ENCODE results near the gene PCIF1.
A peak's percentile ranks its signal among the peaks of the same experiment; 100 is the strongest.
"Not testable (repeated sequence)": the region's sequence is repeated elsewhere in the genome, so short reads cannot be mapped to it uniquely, and the experiment has no call there.

PCIF1 gene

DNA sequence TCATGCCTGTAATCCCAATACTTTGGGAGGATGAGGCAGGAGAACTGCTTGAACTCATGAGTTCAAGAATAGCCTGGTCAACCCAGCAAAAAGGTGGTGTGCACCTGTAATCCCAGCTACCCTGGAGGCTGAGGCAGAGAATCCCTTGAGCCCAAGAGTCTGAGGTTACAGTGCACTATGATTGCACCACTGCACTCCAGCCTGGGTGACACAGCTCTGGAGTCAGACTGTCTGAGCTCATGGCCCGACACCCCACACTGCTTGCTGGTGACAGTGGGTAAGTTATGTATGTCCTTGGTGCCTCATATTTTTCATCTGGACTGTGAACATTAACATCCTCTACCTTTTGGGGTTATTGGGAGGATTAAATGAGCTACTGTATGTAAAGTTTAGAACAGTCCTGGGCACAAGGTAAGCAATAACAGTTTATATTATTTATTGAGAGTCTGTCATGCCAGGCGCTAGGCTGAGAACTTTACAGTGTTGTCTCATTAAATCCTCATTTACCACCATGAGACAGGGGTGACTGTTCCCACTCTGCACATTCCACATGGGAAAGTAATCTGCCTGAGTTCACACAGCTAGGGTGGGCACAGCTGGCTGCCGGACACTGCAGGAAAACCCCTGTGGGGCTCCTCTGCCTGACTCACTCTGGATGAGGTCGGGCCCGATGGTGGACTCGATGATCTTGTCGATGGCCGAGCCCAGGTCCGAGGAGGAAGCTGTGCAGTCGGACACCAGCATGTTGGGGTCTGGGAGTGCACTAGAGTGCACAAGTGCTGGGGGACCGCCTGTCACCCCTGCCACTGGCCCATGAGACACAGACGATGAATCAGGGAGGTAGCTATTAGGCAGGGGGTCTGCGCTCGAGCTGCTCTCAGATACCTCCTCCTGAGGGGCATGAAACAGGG lies 34.6 kb downstream of the PCIF1 start:
- no peak for DNase-seq

DNA sequence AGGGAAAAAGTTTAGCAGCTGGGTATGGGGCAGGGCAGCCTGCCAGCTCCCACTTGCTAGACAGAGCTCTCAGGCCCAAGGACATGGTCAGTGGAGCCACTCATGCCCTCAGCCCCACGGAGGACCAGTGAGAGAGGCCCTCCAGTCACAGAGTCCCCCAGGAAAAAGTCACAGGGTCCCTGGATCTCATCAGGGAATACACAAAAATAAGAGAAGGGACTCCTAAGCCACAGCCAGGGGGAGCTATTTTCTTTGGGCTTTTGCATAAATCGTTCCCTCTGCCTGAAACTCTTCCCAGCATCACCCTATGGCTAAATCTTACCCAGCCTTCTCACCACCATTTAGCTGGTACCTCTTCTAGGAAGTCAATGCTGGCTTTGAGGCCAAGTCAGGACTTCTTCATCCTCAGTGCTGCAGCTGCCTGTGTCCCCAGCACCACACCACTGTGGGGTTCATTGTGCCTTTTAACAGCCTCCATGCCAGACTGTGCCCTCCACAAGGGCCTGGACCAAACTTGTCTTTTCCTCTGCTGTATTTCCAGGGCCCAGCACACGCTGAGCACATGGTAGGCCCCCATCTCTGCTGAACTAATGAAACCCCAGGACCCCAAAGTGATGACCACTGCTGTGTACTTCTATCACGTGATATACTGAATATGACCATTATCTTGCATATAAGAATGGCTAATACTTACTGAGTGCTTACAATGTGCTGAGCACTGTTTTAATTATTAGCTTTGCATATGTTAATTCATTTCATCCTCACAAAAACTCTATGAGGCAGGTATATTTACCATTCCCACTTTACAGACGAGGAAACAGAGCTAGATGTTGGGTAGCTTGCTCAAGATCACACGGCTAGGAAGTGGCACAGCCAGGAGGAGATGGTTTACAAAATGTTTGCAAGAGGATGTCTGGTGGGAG lies 35.5 kb downstream of the PCIF1 start:
- no peak for DNase-seq

DNA sequence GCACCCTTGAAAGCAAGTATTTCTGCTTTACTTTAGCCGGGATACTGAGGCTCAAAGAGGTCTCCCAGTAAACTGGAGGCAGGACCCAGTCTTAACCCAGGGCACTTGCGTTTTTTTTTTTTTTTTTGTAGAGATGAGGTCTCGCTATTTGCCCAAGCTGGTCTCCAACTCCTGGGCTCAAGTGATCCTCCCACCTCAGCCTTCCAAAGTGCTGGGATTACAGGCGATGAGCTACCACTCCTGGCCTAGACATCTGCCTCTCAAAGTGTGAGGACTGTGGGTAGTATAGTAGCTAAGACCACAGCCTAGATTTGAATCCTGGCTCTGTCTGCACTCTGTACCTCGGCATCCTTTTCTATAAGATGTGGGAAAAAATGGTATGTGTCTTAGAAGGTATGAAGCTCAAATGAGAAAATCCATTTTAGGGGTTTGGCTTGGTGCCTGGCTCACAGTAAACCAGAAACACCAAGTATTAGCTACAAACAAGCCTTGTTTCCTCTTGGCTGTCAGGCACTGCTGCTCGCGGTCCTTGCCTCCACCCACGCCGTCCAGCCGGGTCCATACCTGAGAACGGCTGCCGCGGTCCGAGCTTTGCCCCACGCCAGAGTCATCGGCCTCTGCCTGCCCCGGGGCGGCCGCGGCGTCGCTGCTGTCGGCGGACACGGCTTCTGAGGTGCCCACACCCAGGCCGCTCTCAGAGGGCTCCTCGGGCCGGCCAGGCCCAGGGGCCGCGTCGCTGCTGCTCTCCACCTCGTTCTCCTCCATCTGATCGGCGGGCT lies 36.4 kb downstream of the PCIF1 start:
- DNase-seq = no peak

DNA sequence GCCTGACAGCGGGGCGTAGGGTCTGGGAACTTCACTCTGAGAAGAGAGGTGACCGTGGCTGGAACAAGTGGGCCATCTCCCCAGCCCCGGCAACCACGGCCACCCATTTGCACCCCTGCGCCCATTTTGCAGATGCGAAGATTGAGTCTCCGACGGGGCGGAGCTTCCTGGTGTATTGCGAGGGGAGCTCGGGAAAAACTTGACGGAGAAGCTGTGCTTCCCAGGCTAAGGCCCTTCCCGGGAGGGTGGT lies 36.9 kb downstream of the PCIF1 start:
- no peak for DNase-seq

DNA sequence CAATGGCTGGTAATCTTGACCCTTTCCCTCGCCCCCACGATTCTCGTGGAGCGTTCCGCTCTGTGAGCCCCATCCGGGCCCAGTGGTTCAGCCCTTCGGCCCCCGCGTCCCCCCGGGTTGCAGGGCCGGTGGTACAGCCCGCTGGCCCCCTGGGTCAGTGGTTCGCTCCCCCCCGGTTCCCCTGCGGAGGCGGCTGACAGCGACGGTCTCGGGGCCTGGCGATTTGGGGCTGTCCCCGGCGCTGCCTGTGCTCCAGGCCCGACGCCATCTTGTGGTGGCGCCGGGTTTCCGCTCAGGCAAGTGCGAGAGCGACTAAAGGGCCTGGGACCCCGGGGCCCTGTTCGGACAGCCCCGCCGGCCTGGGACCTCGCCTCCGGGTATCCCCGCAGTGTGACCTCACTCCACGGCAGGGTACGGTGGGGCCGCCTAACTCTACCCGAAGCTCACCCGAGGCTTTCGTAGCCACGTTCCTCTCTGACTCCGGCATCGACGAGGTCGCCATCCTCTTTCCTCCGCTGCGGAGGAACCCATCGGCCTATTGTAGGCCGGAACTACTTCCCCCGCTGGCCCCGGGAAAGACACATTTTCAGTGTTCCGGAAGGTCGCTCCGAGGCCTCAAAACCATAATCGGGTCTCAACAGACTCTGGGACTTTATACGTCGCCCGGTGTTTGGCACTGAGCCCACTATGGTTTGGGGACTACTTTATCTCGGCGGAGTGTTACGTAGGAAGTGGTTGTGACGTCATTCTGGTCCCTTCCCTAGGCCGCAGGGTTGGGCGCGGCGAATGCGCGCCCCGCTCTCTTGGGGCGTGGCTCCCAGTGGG lies 37.4 kb downstream of the PCIF1 start, which contains the start of gene ZNF335:
Gene ZNF335 (minus strand): TSS at position 529 of the 825 bp plus-strand sequence. CDS start 793 bp downstream, outside the sequence.
- DNase-seq = peak; percentile 99

DNA sequence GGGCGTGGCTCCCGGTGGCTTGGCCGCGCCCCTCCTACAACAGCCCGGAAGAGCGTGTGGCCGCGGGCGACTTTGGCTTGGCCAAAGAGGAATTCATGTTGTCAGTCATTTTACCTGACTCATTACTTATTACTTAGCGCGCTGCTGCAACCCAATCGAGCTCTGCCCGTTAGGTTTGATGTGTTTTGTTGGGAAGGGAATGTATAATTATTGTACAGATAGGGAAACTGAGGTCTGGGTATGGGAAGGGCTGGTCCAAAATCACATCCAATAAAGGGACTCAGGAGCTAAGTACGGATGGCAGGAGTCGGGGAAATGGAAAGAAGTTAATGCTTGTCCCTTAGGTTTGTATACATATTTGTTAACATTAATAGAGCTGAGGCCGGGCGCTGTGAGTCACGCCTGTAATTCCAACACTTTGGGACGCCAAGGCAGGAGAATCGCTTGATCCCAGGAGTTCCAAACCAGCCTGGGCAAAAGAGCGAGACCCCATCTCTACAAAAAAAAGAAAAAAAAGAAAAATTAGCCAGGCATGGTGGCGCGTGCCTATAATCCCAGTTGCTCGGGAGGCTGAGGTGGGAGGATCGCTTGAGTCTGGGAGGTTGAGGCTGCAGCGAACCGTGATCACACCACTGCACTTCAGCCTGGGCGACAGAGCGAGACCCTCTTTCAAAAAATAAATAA lies 38.2 kb downstream of the PCIF1 start:
- no peak for DNase-seq

DNA sequence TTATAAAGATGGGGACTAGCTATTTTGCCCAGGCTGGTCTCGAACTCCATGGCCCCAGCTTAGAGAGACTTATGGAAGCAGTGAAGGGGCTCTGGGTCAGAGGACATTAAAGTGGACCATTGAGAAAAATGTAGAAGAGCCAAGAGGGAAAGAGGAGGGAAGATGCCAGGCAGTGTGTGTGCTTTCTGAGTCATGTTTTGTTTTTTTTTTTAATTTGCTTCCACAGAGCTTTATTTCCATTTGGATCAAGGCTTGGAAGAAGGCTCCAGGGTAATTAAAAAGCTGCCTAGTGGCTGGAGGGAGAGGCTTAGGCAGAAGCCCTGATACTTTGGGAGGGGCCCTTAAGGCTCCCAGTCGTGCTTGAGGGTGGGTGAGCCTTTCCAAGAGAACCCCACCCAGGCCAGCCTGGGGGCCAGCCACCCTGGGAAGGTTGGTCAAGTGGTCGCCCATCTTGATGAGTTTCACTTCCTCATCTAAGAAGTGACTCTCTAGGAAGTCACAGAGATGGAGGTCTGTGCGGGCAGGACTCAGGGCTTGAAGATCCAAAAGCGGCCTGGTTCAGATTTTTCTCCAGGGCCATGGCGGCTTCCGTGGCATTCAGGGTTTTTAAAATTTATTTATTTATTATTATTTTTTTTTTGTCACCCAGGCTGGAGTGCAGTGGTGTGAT lies 40.5 kb downstream of the PCIF1 start:
- no peak for DNase-seq

DNA sequence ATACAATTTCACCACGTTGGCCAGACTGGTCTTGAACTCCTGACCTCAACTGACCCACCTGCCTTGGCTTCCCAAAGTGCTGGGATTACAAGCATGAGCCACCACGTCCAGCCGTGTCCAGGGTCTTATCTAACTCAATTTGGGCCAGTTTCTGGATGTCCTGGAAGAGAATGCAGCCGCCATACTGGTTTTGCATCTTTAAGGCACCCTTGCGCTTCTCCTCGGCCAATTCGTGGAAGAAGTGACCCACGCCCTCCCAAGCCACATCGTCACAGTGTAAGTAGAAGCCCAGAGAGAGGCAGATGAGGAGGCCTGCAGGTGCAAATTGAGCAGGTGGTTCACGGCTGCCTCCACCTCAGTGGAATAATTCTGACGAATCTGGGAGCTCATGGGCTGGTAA lies 41.2 kb downstream of the PCIF1 start:
- no peak for DNase-seq

DNA sequence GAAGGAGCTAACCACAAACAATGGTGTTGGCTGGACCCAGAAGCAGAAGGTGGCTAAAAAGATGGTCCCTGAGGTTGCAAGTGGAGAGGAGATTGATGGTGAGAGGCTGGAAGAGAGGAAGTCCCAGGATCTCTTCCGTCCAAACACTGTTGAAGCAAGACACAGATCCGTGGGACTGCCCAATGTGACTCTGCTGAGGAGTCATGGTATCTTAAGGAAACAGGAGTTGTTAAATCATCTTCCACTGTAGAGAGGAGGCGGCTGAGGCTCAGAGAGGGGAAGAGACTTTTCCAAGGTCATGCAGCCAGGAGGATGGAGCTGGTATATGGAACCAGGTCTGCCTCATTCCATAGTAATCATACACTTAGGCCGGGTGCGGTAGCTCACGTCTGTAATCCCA lies 41.6 kb downstream of the PCIF1 start:
- no peak for DNase-seq

DNA sequence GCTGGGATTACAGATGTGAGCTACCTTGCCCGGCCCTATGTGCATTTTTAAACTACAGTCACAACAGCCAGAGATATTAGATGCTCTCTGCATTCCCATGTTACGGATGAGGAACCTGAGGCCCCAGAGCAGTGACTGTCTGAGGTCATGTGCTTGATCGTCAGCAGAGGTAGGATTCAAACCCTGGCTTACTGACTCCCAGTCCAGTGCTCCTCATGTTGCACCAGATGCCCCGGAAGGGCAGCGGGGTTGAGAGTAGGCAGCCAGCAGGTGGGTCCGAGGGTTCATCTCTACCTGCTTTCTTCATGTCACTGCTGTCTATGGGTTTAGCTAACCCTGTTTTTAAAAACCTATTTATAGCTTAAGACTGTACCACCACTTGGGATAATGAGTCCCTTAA lies 46.8 kb downstream of the PCIF1 start:
- DNase-seq = no peak

DNA sequence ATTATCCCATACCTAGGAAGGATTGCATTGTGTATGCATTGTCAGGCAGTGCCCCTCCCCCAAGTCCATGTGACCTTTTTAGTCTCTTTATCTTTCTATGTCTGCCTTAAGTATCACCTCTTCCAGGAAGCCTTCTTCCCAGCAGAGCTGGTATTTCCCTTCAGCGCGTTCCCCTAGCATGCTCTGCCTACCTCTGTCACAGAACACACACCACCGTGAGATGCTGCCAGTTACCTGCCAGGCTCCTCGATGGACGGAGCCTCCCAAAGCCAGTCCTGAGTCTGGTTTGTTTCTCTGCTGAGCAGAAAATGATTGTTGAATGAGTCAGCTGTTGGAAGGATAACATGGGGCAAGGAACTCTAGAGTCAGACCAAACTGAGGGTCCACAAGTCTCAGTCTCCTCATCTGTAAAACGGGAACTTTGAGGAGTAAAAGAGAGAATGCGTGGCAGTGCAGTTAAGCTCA lies 48.8 kb downstream of the PCIF1 start:
- no peak for DNase-seq

DNA sequence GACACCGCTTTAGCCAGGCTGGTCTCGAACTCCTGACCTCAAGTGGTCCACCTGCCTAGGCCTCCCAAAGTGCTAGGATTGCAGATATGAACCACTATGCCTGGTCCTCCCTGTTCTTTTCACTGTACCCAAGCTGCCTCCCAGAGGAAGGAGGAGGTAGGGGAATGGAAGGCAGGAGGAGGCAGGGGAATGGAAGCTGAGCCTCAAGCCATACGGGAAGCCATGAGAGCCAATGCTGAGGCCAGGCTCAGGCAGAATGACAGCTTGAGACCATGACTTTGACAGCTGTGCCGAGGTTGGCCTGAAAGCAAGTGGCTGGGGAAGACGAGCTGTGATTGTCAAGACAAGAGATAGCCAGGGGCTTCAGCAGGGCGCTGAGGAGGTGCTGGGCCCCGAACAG lies 51.1 kb downstream of the PCIF1 start:
- DNase-seq = no peak

DNA sequence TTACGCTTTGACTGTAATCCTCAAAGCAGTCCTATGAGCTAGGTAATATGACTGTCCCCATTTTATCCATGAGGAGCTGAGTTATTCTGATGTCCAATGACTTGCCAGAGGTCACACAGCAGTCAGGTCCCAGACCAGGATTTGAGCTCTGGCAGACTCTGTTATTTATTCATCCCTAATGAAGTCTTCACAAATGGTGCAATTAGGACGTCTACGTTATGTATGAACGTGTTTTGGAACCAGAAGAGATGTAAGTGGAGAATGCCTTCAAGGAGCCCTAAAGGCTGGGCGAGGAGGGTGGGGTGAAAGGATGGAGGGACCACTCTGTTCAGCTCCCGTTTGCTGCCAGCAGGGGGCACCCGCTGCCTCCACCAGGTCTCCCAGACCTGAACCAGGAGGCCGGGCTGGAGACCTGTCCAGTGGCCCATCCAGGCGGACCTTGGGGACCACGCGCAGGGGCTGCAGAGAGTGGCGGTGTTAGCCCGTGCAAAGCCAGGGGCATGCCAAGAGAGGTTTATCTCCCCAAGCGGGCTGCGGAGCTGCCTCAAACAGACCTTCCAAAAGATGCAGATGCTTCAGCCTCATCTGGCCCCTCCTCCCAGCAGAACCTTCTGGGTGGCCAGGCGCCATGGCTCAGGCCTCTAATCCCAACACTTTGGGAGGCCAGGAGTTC lies 52.8 kb downstream of the PCIF1 start:
- peak; percentile 74 for DNase-seq

DNA sequence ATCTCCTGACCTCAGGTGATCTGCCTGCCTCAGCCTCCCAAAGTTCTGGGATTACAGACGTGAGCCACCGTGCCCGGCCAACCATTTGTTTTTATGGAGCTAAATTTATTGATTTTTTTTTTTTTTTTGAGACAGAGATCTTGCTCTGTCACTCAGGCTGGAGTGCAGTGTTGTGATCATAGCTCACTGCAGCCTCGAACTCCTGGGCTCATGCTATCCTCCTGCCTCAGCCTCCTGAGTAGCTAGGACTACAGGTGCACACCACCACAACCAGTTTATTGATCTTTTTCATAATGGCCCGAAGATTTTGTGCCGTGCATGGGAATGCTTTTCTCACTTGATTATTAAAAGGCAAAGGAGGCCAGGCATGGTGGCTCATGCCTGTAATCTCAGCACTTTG lies 54.3 kb downstream of the PCIF1 start:
- not testable (repeated sequence) for DNase-seq

DNA sequence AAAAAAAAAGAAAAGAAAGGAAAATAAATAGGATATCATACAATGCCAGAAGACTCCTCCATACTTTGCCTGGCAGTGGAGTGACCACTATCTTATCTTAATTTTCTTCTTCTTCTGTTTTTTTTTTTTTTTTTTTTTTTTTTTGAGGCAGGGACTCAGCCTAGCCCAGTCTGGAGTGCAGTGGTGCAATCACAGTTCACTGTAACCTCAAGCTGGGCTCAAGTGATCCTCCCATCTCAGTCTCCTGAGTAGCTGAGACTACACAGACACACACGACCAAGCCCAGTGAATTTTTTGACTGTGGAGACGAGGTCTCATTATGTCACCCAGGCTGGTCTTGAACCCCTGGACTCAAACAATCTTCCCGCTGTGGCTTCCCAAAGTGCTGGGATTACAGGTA lies 57.1 kb downstream of the PCIF1 start:
- DNase-seq = no peak

DNA sequence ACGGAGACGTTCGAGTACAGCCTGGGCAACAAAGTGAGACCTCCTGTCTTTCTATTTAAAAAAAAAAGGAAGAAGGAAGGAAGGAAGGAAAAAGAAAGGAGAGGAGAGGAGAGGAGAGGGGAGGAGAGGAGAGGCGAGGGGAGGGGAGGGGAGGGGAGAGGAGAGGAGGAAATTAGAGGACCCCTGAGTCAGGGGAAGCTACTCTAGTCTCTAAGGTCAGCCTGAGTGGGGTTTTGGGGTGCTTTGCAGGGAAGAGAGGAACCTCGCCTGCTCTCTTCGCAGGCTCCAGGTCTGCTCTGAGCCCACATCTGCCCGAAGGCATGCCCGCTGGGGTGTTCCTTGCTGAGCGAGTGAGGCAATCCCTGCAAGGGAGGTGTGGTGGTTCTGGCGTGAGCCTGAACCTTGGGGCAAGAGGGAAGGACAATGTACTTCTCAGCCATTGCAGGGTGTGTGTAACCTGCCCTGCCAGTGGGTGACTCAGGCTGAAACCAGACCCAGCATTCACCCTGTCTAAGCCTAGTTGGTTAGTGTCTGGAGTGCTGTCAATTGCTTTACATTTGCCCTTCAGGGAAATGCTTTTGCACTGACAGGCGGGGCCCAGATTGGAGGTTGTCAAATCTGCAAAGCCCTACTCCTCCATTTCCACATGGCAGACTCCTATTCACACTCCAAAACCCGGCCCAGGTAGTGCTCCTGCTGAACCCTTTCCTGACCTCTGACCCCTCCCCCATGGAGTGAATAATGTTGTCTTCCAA lies 58.9 kb downstream of the PCIF1 start:
- DNase-seq = no peak

DNA sequence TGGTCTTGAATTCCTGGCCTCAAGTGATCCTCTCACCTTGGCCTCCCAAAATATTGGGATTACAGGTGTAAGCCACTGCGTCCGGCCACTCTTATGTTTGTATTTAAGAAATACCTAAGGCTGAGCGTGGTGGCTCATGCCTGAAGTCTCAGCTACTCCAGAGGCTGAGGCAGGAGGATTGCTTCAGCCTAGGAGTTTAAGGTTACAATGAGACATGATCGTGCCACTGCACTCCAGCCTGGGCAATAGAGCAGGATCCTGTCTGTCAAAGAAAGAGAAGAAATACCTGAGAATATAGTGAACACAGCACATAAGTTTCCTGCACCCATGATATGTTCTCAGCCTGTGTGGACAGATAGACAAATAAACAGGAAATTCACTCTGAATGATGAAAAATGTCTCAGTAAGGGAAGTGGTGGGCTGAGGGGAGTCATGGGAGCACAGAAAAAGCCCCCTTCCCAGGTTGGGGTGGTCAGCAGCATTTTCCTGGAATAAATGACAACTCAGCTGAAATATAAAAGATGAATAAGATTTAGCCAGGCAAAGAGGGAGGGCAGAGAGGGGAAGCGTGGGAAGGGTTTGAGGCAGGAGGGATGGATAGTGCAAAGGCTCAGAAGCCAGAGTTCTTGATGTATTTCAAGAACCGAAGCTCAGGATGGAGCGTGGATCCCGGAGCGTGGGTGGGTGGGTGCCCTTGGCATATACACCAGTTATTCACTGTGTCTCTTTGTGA lies 60.4 kb downstream of the PCIF1 start:
- no peak for DNase-seq

DNA sequence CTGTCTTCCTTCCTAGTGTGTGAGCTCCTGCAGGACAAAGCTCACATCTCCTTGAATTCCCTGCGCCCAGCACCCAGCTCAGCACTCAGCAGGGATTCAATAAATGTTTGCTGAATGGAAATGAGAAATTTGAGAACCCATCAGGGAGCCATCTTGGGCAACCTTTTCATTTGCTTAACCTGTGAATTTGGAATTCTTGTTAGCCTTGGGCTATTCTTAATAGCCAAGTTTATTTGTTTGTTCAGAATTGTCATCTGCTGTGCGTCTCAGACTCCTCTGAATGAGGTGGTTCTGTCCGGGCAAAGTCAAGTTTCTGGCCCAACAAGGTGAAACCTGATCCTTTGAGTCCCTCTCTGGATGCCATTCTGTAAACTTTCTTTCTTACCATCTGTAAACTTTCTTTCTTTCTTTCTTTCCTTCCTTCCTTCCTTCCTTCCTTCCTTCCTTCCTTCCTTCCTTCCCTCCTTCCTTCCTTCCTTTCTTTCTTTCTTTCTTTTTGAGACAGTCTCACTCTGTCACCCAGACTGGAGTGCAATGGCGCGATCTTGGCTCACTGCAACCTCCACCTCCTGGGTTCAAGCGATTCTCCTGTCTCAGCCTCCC lies 61.1 kb downstream of the PCIF1 start:
- DNase-seq = not testable (repeated sequence)

All from right forelimb (tissue), 1 donor.